ENCODE data around the gene PHC3. TPM values are rescaled to one million over a fixed set of nuclear protein-coding genes. Genes with fewer than 3 reads are reported as not detected.

Gene PHC3, protein sequence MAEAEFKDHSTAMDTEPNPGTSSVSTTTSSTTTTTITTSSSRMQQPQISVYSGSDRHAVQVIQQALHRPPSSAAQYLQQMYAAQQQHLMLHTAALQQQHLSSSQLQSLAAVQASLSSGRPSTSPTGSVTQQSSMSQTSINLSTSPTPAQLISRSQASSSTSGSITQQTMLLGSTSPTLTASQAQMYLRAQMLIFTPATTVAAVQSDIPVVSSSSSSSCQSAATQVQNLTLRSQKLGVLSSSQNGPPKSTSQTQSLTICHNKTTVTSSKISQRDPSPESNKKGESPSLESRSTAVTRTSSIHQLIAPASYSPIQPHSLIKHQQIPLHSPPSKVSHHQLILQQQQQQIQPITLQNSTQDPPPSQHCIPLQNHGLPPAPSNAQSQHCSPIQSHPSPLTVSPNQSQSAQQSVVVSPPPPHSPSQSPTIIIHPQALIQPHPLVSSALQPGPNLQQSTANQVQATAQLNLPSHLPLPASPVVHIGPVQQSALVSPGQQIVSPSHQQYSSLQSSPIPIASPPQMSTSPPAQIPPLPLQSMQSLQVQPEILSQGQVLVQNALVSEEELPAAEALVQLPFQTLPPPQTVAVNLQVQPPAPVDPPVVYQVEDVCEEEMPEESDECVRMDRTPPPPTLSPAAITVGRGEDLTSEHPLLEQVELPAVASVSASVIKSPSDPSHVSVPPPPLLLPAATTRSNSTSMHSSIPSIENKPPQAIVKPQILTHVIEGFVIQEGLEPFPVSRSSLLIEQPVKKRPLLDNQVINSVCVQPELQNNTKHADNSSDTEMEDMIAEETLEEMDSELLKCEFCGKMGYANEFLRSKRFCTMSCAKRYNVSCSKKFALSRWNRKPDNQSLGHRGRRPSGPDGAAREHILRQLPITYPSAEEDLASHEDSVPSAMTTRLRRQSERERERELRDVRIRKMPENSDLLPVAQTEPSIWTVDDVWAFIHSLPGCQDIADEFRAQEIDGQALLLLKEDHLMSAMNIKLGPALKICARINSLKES
- 49.1 and 68.8 TPM in 2 replicates for polyA plus RNA-seq (2011; rRNA removed)
- 14.5 and 19.3 TPM in 2 replicates for polyA plus RNA-seq (2012; cell fraction: cytosol; rRNA removed)
- 14.0 and 16.9 TPM in 2 replicates for polyA plus RNA-seq (2012; cell fraction: nucleus; rRNA removed)
- 9.6 to 10.8 TPM (median 10.4 TPM) in 3 replicates for polyA plus RNA-seq (2017; fragmentation: RNase III; extraction: RNeasy Plus Mini Kit Qiagen cat#74134 plus additional on column Dnase treatment)
- 166 and 200 TPM in 2 replicates for polyA minus RNA-seq (2011; rRNA and poly(A)+ RNA removed)

DNA sequence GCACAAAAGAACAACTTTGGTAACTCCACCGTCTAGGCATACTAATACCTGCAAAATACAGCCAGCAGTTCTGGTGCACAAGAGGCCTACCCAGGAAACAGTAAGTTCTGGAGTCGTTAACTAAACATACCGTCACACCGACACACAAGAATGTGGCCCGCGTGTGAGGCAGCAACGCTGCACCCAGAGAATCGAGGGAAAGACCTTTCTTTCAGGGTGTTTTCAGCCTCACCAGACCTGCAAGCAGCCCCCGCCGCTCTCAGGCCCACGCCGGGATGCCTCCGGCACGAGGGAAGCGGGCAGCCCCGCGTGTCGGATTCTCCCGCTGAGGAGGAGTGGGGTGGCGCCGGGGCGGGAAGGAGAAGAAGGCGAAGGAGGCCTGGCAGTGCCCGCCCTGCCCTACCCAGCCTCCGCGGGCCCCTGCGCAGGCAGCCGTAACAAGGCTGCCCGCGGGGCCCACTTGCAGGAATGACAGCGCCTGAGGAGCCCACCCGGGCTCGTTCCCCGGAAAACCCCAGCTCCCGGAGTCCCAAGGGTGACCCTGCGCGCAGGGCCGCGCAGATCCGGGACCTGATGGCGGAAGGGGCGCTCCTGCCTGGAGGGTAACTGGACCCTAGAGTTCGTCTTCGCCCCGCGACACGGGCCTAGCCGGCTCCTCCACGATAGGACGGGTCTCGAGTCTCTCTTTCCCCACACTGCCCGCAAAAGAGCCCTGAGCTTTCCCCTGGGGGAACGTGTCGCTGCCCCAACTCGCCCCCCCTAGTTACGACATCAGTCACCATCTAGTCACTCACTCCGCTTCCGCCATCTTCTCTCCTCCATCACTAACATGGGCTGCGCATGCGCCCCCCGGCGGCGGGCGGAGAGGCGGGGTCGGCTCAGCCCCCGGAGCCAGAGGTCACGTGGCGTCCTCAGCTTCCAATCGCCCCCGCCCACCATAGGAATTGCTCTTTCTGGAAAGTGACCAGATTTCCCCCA is at the start of gene PHC3:
PHC3 (minus strand) TSS at position 826 of the 978 bp plus-strand sequence; CDS start at position 808, 18 bp downstream.
- CTCF ChIA-PET, result interaction anchor here (1.2 kb wide), 1 partner anchor 50 kb away, joined by 4 read pairs; no protein-coding TSS in a partner anchor
- Histone ChIP-seq H3K9me3 (no peaks in the 10 kb centered on the region), H3K4me2 (peak within 1 kb of the TSS; percentile 86), H3K4me3 (peak within 1 kb of the TSS; percentile 78), H3K4me1 (peaks cover 19% of the 10 kb centered on the region), H3K27ac (peak within 1 kb of the TSS; percentile 95 to 99)
- WGBS (ENCODE audit: missing lambda C conversion rate), result 1% methylated on average over 54 of the region's 71 CpGs
- ATAC-seq, result peak; percentile 91 to 92
- POLR2A ChIA-PET, result interaction anchor here (1.0 to 1.4 kb wide), 3 partner anchors 42 to 178 kb away, joined by 3 to 8 read pairs (median 4); partner anchors contain the start of gene PRKCI
- peak; percentile 93 to 97 for DNase-seq (ENCODE audit: low read depth in 1 of 2, low spot score in 1 of 2)
- no peak for FAIRE-seq
- TF ChIP-seq CBX2 (IDR thresholded peaks at IDR 0.05; ENCODE audit: borderline replicate concordance, low read depth) (no peak), JUNB (IDR thresholded peaks at IDR 0.05) (no peak), MAZ (IDR thresholded peaks at IDR 0.05; ENCODE audit: borderline replicate concordance, low read depth, low read length) (no peak; the same call in 1 of the 2 replicates), RAD21 (conservative IDR thresholded peaks at IDR 0.05 in 1 of 2, IDR thresholded peaks at IDR 0.05 in 1 of 2) (no peak), ZNF302 (CRISPR knock-in tag; IDR thresholded peaks at IDR 0.05) (no peak), TP53 (CRISPR knock-in tag; IDR thresholded peaks at IDR 0.05) (no peak), RNF2 (IDR thresholded peaks at IDR 0.05; ENCODE audit: borderline replicate concordance, low read depth) (no peak), BHLHE40 (IDR thresholded peaks at IDR 0.05; ENCODE audit: low read depth, low read length) (no peak), ATOH8 (CRISPR knock-in tag; IDR thresholded peaks at IDR 0.05; ENCODE audit: low read depth) (no peak), BCL3 (IDR thresholded peaks at IDR 0.05) (peak; percentile 83; the same call in 2 of the 3 replicates), HEYL (CRISPR knock-in tag; IDR thresholded peaks at IDR 0.05) (no peak), EP300 (IDR thresholded peaks at IDR 0.05) (no peak), MYC (IDR thresholded peaks at IDR 0.05; ENCODE audit: borderline replicate concordance, low read length) (peak; percentile 63; the same call in 1 of the 2 replicates), CHD2 (IDR thresholded peaks at IDR 0.05; ENCODE audit: low read length, partially characterized antibody) (no peak), SREBF2 (IDR thresholded peaks at IDR 0.05) (no peak), FOSB (CRISPR knock-in tag; IDR thresholded peaks at IDR 0.05) (no peak), EHMT2 (IDR thresholded peaks at IDR 0.05; ENCODE audit: low read depth) (no peak), FOXS1 (CRISPR knock-in tag; IDR thresholded peaks at IDR 0.05) (no peak), JUN (IDR thresholded peaks at IDR 0.05) (peak; percentile 72 to 73; a peak in 3 of 5 replicates)
- TF ChIP-seq, protein P1, sequence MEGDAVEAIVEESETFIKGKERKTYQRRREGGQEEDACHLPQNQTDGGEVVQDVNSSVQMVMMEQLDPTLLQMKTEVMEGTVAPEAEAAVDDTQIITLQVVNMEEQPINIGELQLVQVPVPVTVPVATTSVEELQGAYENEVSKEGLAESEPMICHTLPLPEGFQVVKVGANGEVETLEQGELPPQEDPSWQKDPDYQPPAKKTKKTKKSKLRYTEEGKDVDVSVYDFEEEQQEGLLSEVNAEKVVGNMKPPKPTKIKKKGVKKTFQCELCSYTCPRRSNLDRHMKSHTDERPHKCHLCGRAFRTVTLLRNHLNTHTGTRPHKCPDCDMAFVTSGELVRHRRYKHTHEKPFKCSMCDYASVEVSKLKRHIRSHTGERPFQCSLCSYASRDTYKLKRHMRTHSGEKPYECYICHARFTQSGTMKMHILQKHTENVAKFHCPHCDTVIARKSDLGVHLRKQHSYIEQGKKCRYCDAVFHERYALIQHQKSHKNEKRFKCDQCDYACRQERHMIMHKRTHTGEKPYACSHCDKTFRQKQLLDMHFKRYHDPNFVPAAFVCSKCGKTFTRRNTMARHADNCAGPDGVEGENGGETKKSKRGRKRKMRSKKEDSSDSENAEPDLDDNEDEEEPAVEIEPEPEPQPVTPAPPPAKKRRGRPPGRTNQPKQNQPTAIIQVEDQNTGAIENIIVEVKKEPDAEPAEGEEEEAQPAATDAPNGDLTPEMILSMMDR (IDR thresholded peaks at IDR 0.05), result no peak
- TF ChIP-seq, protein P2, sequence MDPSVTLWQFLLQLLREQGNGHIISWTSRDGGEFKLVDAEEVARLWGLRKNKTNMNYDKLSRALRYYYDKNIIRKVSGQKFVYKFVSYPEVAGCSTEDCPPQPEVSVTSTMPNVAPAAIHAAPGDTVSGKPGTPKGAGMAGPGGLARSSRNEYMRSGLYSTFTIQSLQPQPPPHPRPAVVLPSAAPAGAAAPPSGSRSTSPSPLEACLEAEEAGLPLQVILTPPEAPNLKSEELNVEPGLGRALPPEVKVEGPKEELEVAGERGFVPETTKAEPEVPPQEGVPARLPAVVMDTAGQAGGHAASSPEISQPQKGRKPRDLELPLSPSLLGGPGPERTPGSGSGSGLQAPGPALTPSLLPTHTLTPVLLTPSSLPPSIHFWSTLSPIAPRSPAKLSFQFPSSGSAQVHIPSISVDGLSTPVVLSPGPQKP (IDR thresholded peaks at IDR 0.05; ENCODE audit: low read depth, low read length), result no peak
- TF ChIP-seq, protein P3, sequence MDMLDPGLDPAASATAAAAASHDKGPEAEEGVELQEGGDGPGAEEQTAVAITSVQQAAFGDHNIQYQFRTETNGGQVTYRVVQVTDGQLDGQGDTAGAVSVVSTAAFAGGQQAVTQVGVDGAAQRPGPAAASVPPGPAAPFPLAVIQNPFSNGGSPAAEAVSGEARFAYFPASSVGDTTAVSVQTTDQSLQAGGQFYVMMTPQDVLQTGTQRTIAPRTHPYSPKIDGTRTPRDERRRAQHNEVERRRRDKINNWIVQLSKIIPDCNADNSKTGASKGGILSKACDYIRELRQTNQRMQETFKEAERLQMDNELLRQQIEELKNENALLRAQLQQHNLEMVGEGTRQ (IDR thresholded peaks at IDR 0.05), result peak; percentile 95
- TF ChIP-seq, protein P4, sequence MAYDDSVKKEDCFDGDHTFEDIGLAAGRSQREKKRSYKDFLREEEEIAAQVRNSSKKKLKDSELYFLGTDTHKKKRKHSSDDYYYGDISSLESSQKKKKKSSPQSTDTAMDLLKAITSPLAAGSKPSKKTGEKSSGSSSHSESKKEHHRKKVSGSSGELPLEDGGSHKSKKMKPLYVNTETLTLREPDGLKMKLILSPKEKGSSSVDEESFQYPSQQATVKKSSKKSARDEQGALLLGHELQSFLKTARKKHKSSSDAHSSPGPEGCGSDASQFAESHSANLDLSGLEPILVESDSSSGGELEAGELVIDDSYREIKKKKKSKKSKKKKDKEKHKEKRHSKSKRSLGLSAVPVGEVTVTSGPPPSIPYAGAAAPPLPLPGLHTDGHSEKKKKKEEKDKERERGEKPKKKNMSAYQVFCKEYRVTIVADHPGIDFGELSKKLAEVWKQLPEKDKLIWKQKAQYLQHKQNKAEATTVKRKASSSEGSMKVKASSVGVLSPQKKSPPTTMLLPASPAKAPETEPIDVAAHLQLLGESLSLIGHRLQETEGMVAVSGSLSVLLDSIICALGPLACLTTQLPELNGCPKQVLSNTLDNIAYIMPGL (CRISPR knock-in tag; IDR thresholded peaks at IDR 0.05; ENCODE audit: borderline replicate concordance), result no peak

All from A549 (cell line).